ENCODE measurements around the gene SOX6. TPM values are rescaled to one million over a fixed set of nuclear protein-coding genes. Genes with fewer than 3 reads are reported as not detected.

Gene SOX6
- total and polyA plus RNA-seq, 8 donors, result 5.1 to 23.0 (median 18.7) TPM

GRCh38 chr11:16180868-16181267 lies 175.5 kb downstream of the SOX6 start:
- FAIRE-seq, result no peak
- WGBS, 2 donors, result 81 to 88% methylated on average over 1 of the region's 1 CpG
- H3K9me3 ChIP-seq, result no peaks in the 10 kb centered on the region

DNA sequence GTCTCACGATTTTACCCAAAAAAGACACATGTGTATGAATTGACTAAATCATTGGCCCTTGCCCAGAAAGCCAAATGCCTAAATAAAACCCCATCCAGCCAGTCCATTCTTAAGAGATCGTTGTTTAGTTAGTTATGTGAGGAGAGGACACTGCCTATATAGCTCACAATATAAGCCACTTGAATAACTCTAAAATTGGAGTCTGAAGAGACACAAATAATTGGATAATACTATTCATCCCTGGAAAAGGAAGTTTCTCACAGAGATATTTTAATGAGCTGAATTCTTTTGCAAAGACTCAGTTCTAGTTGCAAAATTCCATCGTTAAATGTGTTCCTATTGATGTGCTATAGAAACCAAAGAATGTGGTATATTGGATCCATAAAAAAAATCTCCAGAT lies 176.7 kb downstream of the SOX6 start:
- Histone ChIP-seq H3K36me3 (no peaks in the 10 kb centered on the region), H3K4me3 (no peak overlapping the region), H3K27me3 (no peaks in the 10 kb centered on the region), H3K27ac (no peak overlapping the region), H3K4me1 (no peaks in the 10 kb centered on the region), H3K9me3 (no peaks in the 10 kb centered on the region)
- TF ChIP-seq, protein P1, sequence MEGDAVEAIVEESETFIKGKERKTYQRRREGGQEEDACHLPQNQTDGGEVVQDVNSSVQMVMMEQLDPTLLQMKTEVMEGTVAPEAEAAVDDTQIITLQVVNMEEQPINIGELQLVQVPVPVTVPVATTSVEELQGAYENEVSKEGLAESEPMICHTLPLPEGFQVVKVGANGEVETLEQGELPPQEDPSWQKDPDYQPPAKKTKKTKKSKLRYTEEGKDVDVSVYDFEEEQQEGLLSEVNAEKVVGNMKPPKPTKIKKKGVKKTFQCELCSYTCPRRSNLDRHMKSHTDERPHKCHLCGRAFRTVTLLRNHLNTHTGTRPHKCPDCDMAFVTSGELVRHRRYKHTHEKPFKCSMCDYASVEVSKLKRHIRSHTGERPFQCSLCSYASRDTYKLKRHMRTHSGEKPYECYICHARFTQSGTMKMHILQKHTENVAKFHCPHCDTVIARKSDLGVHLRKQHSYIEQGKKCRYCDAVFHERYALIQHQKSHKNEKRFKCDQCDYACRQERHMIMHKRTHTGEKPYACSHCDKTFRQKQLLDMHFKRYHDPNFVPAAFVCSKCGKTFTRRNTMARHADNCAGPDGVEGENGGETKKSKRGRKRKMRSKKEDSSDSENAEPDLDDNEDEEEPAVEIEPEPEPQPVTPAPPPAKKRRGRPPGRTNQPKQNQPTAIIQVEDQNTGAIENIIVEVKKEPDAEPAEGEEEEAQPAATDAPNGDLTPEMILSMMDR (IDR thresholded peaks at IDR 0.05), result no peak
- DNase-seq (no peak), ATAC-seq (no peak), FAIRE-seq (no peak)
- intact Hi-C loops (cut with DNase I), result no loop called here
- WGBS, 2 donors, result 84 to 91% methylated on average over 3 of the region's 3 CpGs

More at GRCh38 chr11:16180868-16181267, 175.5 kb downstream of the SOX6 start:
- Histone ChIP-seq H3K27ac (no peak overlapping the region), H3K4me1 (no peaks in the 10 kb centered on the region), H3K4me3 (no peak overlapping the region), H3K27me3 (no peaks in the 10 kb centered on the region), H3K36me3 (no peaks in the 10 kb centered on the region)
- ATAC-seq, result no peak
- TF ChIP-seq, protein P1 (IDR thresholded peaks at IDR 0.05), result no peak
- DNase-seq, result no peak
- intact Hi-C loops (cut with DNase I), result no loop called here

GRCh38 chr11:16178273-16178672 lies 178.1 kb downstream of the SOX6 start:
- Histone ChIP-seq H3K36me3 (no peaks in the 10 kb centered on the region), H3K4me3 (no peak overlapping the region), H3K9me3 (no peaks in the 10 kb centered on the region), H3K27me3 (no peaks in the 10 kb centered on the region), H3K4me1 (no peaks in the 10 kb centered on the region), H3K27ac (no peak overlapping the region)
- intact Hi-C loops (cut with DNase I), result no loop called here
- WGBS, 2 donors, result 100% methylated on average over 1 of the region's 1 CpG
- TF ChIP-seq, protein P1 (IDR thresholded peaks at IDR 0.05), result no peak
- ATAC-seq (no peak), FAIRE-seq (no peak), DNase-seq (no peak)

DNA sequence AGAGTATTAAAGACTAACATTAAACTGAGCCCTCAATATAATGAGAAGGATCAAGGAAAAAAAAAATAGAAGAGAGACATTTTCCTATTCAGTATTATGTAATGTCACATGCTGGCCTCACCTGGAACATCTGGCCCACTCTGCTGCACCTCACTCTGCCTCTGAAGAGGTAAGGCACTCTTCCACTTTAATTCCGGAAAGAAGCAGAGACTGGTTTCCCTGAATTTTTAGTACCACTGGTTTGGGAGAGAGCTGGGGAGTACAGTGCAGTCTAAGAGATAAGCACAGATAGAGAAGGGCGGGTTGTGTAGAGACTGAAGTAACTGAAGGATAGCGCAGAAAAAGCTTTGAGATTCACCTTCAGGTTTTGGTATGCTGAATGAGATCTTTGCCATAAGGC lies 178.7 kb downstream of the SOX6 start:
- ATAC-seq (no peak), FAIRE-seq (no peak), DNase-seq (no peak)
- no peaks in the 10 kb centered on the region for H3K9me3 ChIP-seq
- H3K4me3 ChIP-seq, result no peak overlapping the region
- TF ChIP-seq, protein P1 (IDR thresholded peaks at IDR 0.05), result no peak
- intact Hi-C loops (cut with DNase I), result no loop called here
- H3K27me3 ChIP-seq, result no peaks in the 10 kb centered on the region
- H3K4me1 ChIP-seq, result no peaks in the 10 kb centered on the region
- no peak overlapping the region for H3K27ac ChIP-seq
- 91 to 92% methylated on average over 3 of the region's 3 CpGs for WGBS, 2 donors
- no peaks in the 10 kb centered on the region for H3K36me3 ChIP-seq

DNA sequence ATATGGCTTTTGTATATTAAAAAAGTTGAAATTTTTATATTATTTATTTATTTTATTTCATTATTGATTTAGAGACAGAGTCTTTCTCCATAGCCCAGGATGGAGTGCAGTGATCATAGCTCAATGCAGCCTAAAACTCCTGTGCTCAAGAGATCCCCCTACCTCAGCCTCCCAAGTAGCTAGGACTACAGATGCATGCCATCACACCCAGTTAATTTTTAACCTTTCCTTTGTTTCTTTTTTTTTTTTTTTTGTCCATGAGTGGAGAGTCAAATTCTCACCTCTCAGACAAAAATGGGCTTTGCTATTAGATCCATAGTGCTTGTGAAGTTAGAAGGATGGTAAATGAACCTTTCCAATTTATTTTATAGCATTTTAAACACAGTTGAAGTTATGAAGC lies 182.5 kb downstream of the SOX6 start:
- Histone ChIP-seq H3K36me3 (no peaks in the 10 kb centered on the region), H3K4me1 (no peaks in the 10 kb centered on the region), H3K9me3 (no peaks in the 10 kb centered on the region), H3K4me3 (no peak overlapping the region), H3K27me3 (no peaks in the 10 kb centered on the region), H3K27ac (no peak overlapping the region)
- TF ChIP-seq, protein P1 (IDR thresholded peaks at IDR 0.05), result no peak
- intact Hi-C loops (cut with DNase I), result no loop called here
- ATAC-seq (no peak), DNase-seq (no peak), FAIRE-seq (no peak)

Measured in pancreas (tissue), 10 donors.